ENCODE measurements around the gene GLG1. TPM values are rescaled to one million over a fixed set of nuclear protein-coding genes. Genes with fewer than 3 reads are reported as not detected.

The GLG1 gene
- total RNA-seq, 1 donor from 2014 or later = 110 TPM

GRCh38 chr16:74455619-74456289, 151.2 kb downstream of the GLG1 start:
- TF ChIP-seq CTCF (IDR thresholded peaks at IDR 0.05) = no peak
- H3K4me3 ChIP-seq = no peak overlapping the region
- DNase-seq (no peak), ATAC-seq (no peak)
- H3K9me3 ChIP-seq = no peaks in the 10 kb centered on the region
- no peak overlapping the region for H3K27ac ChIP-seq
- peaks cover 95% of the 10 kb centered on the region for H3K36me3 ChIP-seq
- no peaks in the 10 kb centered on the region for H3K4me1 ChIP-seq
- H3K27me3 ChIP-seq (ENCODE audit: low read depth) = no peaks in the 10 kb centered on the region
- intact Hi-C loops (cut with DNase I) = no loop called here

GRCh38 chr16:74455213-74455612, 151.7 kb downstream of the GLG1 start:
- no peaks in the 10 kb centered on the region for H3K9me3 ChIP-seq
- no peak for TF ChIP-seq CTCF (IDR thresholded peaks at IDR 0.05)
- no peak overlapping the region for H3K27ac ChIP-seq
- no peak overlapping the region for H3K4me3 ChIP-seq
- intact Hi-C loops (cut with DNase I) = no loop called here
- DNase-seq = no peak
- no peak for ATAC-seq
- H3K36me3 ChIP-seq = peaks cover 94% of the 10 kb centered on the region
- peaks cover 5% of the 10 kb centered on the region for H3K4me1 ChIP-seq
- no peaks in the 10 kb centered on the region for H3K27me3 ChIP-seq (ENCODE audit: low read depth)

- peaks cover 30% of the 10 kb centered on the region for H3K4me1 ChIP-seq
- no peak overlapping the region for H3K4me3 ChIP-seq
- TF ChIP-seq CTCF (IDR thresholded peaks at IDR 0.05) = no peak
- H3K27me3 ChIP-seq (ENCODE audit: low read depth) = no peaks in the 10 kb centered on the region
- no peaks in the 10 kb centered on the region for H3K9me3 ChIP-seq
- H3K36me3 ChIP-seq = peaks cover 63% of the 10 kb centered on the region
- H3K27ac ChIP-seq = no peak overlapping the region
- no peak for ATAC-seq
- no peak for DNase-seq
- intact Hi-C loops (cut with DNase I) = no loop called here
These were observed 154.8 kb downstream of the GLG1 start for GRCh38 chr16:74451951-74452758.

- ATAC-seq = no peak
- H3K4me1 ChIP-seq = peaks cover 30% of the 10 kb centered on the region
- no peak for TF ChIP-seq CTCF (IDR thresholded peaks at IDR 0.05)
- no peaks in the 10 kb centered on the region for H3K27me3 ChIP-seq (ENCODE audit: low read depth)
- no peak overlapping the region for H3K27ac ChIP-seq
- intact Hi-C loops (cut with DNase I) = no loop called here
- H3K36me3 ChIP-seq = peaks cover 53% of the 10 kb centered on the region
- no peaks in the 10 kb centered on the region for H3K9me3 ChIP-seq
- no peak overlapping the region for H3K4me3 ChIP-seq
- no peak for DNase-seq
These were observed 155.8 kb downstream of the GLG1 start for GRCh38 chr16:74450967-74451760.

GRCh38 chr16:74450236-74450635, 156.7 kb downstream of the GLG1 start:
- no peak for ATAC-seq
- no peak overlapping the region for H3K4me3 ChIP-seq
- H3K27me3 ChIP-seq (ENCODE audit: low read depth) = no peaks in the 10 kb centered on the region

More at GRCh38 chr16:74450236-74450635, 156.7 kb downstream of the GLG1 start:
- H3K36me3 ChIP-seq = peaks cover 44% of the 10 kb centered on the region
- intact Hi-C loops (cut with DNase I) = no loop called here
- no peak for DNase-seq
- TF ChIP-seq CTCF (IDR thresholded peaks at IDR 0.05) = no peak
- peak overlapping the region; percentile 67 for H3K27ac ChIP-seq
- H3K4me1 ChIP-seq = peaks cover 30% of the 10 kb centered on the region
- H3K9me3 ChIP-seq = no peaks in the 10 kb centered on the region
